IMR-90 (cell line): ENCODE measurements around the gene ACOXL. TPM values are rescaled to one million over a fixed set of nuclear protein-coding genes. Genes with fewer than 3 reads are reported as not detected.

Source experiments
- ATAC-seq: fragments of 200-7000 bp; cut with Tn5 transposase; 2 replicates; pipeline ENCODE4 v1.9.1; 2020; ENCODE audit warnings: low read depth, mild to moderate bottlenecking, moderate library complexity
- BruUV-seq: library from RNA; stranded (reverse); fragments of 400-500 nt; replicated peaks from 2 replicates; lab custom pipeline; 2021; lab: Mats Ljungman, UMichigan
- CTCF ChIA-PET: fragments of 300-600 bp; formaldehyde crosslinking; extraction: SDS; loops from one replicate; lab custom pipeline; 2021; ENCODE audit warnings: antibody characterized with exemption; lab: Yijun Ruan, JAX
- POLR2A ChIA-PET: fragments of 300-600 bp; sonication (Branson Sonifier 250); formaldehyde crosslinking; loops from one replicate; lab custom pipeline; 2022; ENCODE audit warnings: antibody characterized with exemption; ENCODE audit not compliant: unreplicated experiment; lab: Charles Lee
- DNase-seq: peaks from one replicate; pipeline ENCODE4 v3.0.0; 2013
- H2AFZ ChIP-seq: replicated peaks from 2 replicates; pipeline ENCODE3; 2013; ENCODE audit warnings: low read length, mild to moderate bottlenecking; ENCODE audit not compliant: poor library complexity
- H2AK5ac ChIP-seq: 2 replicates; pipeline ENCODE4 v1.6.1; 2013; ENCODE audit warnings: low read depth, low read length, inconsistent platforms
- H2AK9ac ChIP-seq: replicated peaks from 2 replicates; pipeline ENCODE3; 2013; ENCODE audit warnings: mild to moderate bottlenecking, low read depth, low read length, moderate library complexity; ENCODE audit not compliant: poor library complexity
- H2BK120ac ChIP-seq: 2 replicates; pipeline ENCODE4 v1.6.1; 2013; ENCODE audit warnings: low read depth, low read length, inconsistent platforms
- H2BK15ac ChIP-seq: 3 replicates; pipeline ENCODE4 v1.6.1; 2013; ENCODE audit warnings: low read depth, low read length, inconsistent platforms
- H2BK20ac ChIP-seq: 2 replicates; pipeline ENCODE4 v1.6.1; 2013; ENCODE audit warnings: low read depth, mild to moderate bottlenecking, inconsistent platforms, low read length, moderate library complexity
- H2BK5ac ChIP-seq: 2 replicates; pipeline ENCODE4 v1.6.1; 2013; ENCODE audit warnings: mild to moderate bottlenecking, low read depth, low read length, inconsistent platforms; ENCODE audit not compliant: poor library complexity, severe bottlenecking
- H3K14ac ChIP-seq: replicated peaks from 2 replicates; pipeline ENCODE4 v1.6.1; 2013; ENCODE audit warnings: low read depth, low read length, inconsistent platforms
- H3K18ac ChIP-seq: 2 replicates; pipeline ENCODE4 v1.6.1; 2013; ENCODE audit warnings: low read depth, low read length, control low read depth
- H3K23ac ChIP-seq: 2 replicates; pipeline ENCODE4 v1.6.1; 2013; ENCODE audit warnings: low read depth, low read length, inconsistent platforms
- H3K27ac ChIP-seq: 2 replicates; pipeline ENCODE4 v1.5.1; 2013; ENCODE audit warnings: mild to moderate bottlenecking, control low read depth, low read length; ENCODE audit not compliant: insufficient read depth
- H3K27me3 ChIP-seq: 2 replicates; pipeline ENCODE4 v1.6.1; 2013; ENCODE audit warnings: low read length; ENCODE audit not compliant: control insufficient read depth, insufficient read depth
- H3K36me3 ChIP-seq: 2 replicates; pipeline ENCODE4 v1.6.1; 2013; ENCODE audit warnings: low read length, mixed read lengths; ENCODE audit not compliant: control insufficient read depth, insufficient read depth
- H3K4ac ChIP-seq: 2 replicates; pipeline ENCODE4 v1.6.1; 2013; ENCODE audit warnings: low read depth, low read length, inconsistent platforms
- H3K4me1 ChIP-seq: 2 replicates; pipeline ENCODE4 v1.6.1; 2013; ENCODE audit warnings: low read length, mixed read lengths; ENCODE audit not compliant: control insufficient read depth, insufficient read depth
- H3K4me2 ChIP-seq: 2 replicates; pipeline ENCODE4 v1.6.1; 2013; ENCODE audit warnings: low read depth, mild to moderate bottlenecking, control low read depth, low read length, moderate library complexity
- H3K4me3 ChIP-seq: 2 replicates; pipeline ENCODE4 v1.5.1; 2013; ENCODE audit warnings: low read depth, mild to moderate bottlenecking, control low read depth, low read length, moderate library complexity; ENCODE audit not compliant: insufficient read depth
- H3K56ac ChIP-seq: 2 replicates; pipeline ENCODE4 v1.6.1; 2013; ENCODE audit warnings: low read length, inconsistent platforms; ENCODE audit not compliant: insufficient read depth; ENCODE audit errors: extremely low read depth
- H3K79me1 ChIP-seq, 2 experiments: 2 replicates each; pipeline ENCODE4 v1.6.1; 2013; ENCODE audit warnings: low read length in 2 of 2, inconsistent platforms in 1 of 2, low read depth in 1 of 2
- H3K9ac ChIP-seq: 2 replicates; pipeline ENCODE4 v1.6.1; 2013; ENCODE audit warnings: low read depth, low read length, control low read depth
- H3K9me1 ChIP-seq: 2 replicates; pipeline ENCODE4 v1.6.1; 2013; ENCODE audit warnings: low read length, inconsistent platforms; ENCODE audit not compliant: insufficient read depth
- H3K9me3 ChIP-seq: 2 replicates; pipeline ENCODE4 v1.6.1; 2013; ENCODE audit warnings: low read length; ENCODE audit not compliant: control insufficient read depth, insufficient read depth
- H4K20me1 ChIP-seq: 2 replicates; pipeline ENCODE4 v1.6.1; 2013; ENCODE audit warnings: low read length, inconsistent platforms; ENCODE audit not compliant: insufficient read depth
- H4K5ac ChIP-seq: 2 replicates; pipeline ENCODE4 v1.6.1; 2013; ENCODE audit warnings: mild to moderate bottlenecking, low read depth, low read length, control low read depth
- H4K8ac ChIP-seq, 2 experiments: 2 replicates each; pipeline ENCODE4 v1.6.1; 2013; ENCODE audit warnings: low read depth in 2 of 2, low read length in 2 of 2, control low read depth in 1 of 2, inconsistent platforms in 1 of 2
- H4K91ac ChIP-seq: 2 replicates; pipeline ENCODE4 v1.6.1; 2013; ENCODE audit warnings: low read depth, low read length, inconsistent platforms; ENCODE audit not compliant: insufficient read depth
- BHLHE40 ChIP-seq: fragments of 150-350 bp; IDR thresholded peaks from 2 replicates; pipeline ENCODE4 v1.6.1; 2016; ENCODE audit warnings: mild to moderate bottlenecking, low read depth, low read length
- ELK1 ChIP-seq: fragments of 150-350 bp; IDR thresholded peaks from 2 replicates; pipeline ENCODE4 v1.6.1; 2016; ENCODE audit warnings: low read depth, mild to moderate bottlenecking, low read length, moderate library complexity, borderline replicate concordance
- MAZ ChIP-seq: IDR thresholded peaks from 2 replicates; pipeline ENCODE4 v1.6.1; 2012; ENCODE audit warnings: low read depth, mild to moderate bottlenecking, low read length, improper control_type of control experiment, moderate library complexity, borderline replicate concordance
- NFE2L2 ChIP-seq: fragments of 150-350 bp; IDR thresholded peaks from 2 replicates; pipeline ENCODE4 v1.6.1; 2016; ENCODE audit warnings: low read depth, mild to moderate bottlenecking, low read length
- RCOR1 ChIP-seq: IDR thresholded peaks from 2 replicates; pipeline ENCODE4 v1.6.1; 2012; ENCODE audit warnings: mild to moderate bottlenecking, low read length, improper control_type of control experiment; ENCODE audit not compliant: insufficient replicate concordance
- RFX5 ChIP-seq: IDR thresholded peaks from 2 replicates; pipeline ENCODE4 v1.8.0; 2012; ENCODE audit warnings: low read depth, mild to moderate bottlenecking, low read length, moderate library complexity
- SMC3 ChIP-seq: fragments of 150-350 bp; IDR thresholded peaks from 2 replicates; pipeline ENCODE4 v1.6.1; 2016; ENCODE audit warnings: low read depth, mild to moderate bottlenecking, antibody characterized with exemption, low read length, moderate library complexity
- WGBS, 2 experiments: methylation state at CpG; one replicate each; pipeline versions ENCODE4 v1.1.5 to v1.1.7; 2013; ENCODE audit warnings: missing lambda C conversion rate in 2 of 2; ENCODE audit not compliant: insufficient read length in 1 of 2; ENCODE audit errors: extremely low coverage in 2 of 2; 5-methylcytosine and 5-hydroxymethylcytosine counted together
- dilution Hi-C: fragments of 300-500 bp; cut with HindIII; formaldehyde crosslinking; loops from one replicate; pipeline ENCODE4 v1.14.3; 2018; ENCODE audit warnings: low sequenced_read_pairs; ENCODE audit not compliant: unreplicated experiment
- in situ Hi-C: fragments of 300-500 bp; cut with MboI; formaldehyde crosslinking; loops from 3 replicates; pipeline ENCODE4 v1.14.3; 2019; ENCODE audit warnings: low sequenced_read_pairs, inconsistent platforms, mixed read lengths
- intact Hi-C: fragments of 100-400 bp; cut with micrococcal nuclease; formaldehyde crosslinking; loops from 2 replicates; pipeline ENCODE4 v1.10.0; 2022
- polyA plus RNA-seq, 3 experiments: library from polyadenylated mRNA; depleted of rRNA; stranded (reverse); fragments of >200 nt; gene quantifications; 2 replicates each; pipeline ENCODE4 v1.2.3, GENCODE V29; 2012; ENCODE audit warnings: low replicate concordance in 1 of 3
- total RNA-seq: library from RNA; depleted of rRNA; stranded (reverse); fragments of >200 nt; gene quantifications from 2 replicates; pipeline ENCODE4 v1.2.3, GENCODE V29; 2012

ACOXL gene
- total and polyA plus RNA-seq, 2 of the 4 experiments (the other 2 are of a cell fraction) = not detected

DNA sequence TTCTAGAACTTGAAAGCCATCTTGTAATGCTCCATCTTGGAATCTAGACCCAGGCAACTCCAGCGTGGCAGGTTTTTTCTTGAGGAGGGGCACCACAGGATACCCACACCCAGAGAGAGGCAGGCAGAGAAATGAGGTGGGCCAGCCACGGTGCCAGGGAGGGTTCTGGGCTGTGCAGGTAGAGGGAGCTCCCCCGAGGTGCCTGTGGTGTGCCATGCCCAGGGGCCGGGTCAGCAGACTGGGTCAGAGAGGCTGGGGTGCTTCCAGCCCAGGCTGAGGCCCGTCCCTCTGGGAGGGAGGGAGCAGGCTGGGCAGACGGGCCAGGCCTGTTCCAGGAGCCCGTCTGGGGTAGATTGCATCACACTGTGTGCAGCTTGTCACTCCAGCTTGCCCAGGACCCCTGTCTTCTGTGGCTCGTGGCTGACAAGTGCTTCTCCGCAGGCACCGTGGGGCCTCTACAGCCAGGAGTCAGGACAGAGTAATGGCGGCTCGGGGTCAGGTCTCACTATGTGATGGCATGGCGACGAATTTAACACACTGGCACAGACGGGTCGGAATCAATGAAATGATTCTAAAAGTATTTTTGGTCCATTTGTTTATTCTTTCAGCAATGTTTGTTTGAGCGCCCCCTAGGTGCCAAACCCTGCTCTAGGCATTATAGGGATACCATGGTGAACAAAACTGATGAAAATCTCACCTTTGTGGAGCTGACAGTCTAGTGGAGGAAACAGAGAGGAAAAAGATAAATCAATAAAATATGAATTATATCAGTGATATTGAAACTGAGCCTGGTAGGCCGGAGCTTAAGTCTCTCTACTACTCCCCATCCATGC lies 144.0 kb downstream of the ACOXL start:
- Histone ChIP-seq H3K4me3 (no peak overlapping the region), H3K23ac (no peak overlapping the region), H3K9ac (no peak overlapping the region), H3K56ac (no peak overlapping the region), H3K4me1 (no peaks in the 10 kb centered on the region), H2BK15ac (no peak overlapping the region), H3K9me3 (peaks cover 2% of the 10 kb centered on the region; the same call in 1 of the 2 replicates), H4K91ac (no peak overlapping the region), H3K79me1 (no peaks in the 10 kb centered on the region), H4K5ac (no peak overlapping the region), H2AK5ac (no peak overlapping the region), H4K8ac (no peak overlapping the region), H2AFZ (no peak overlapping the region), H4K20me1 (no peaks in the 10 kb centered on the region), H2BK5ac (no peak overlapping the region), H2BK120ac (no peak overlapping the region), H2AK9ac (no peak overlapping the region), H3K4ac (no peak overlapping the region), H3K18ac (no peak overlapping the region), H2BK20ac (no peak overlapping the region), H3K27ac (no peak overlapping the region), H3K4me2 (no peak overlapping the region), H3K36me3 (no peaks in the 10 kb centered on the region), H3K9me1 (no peaks in the 10 kb centered on the region), H3K14ac (no peak overlapping the region), H3K27me3 (peaks cover 15% of the 10 kb centered on the region)
- 65% methylated on average over 4 of the region's 18 CpGs; no CpG with 5 or more reads in 1 of the 2 experiments for WGBS, 2 experiments
- DNase-seq (no peak), ATAC-seq (no peak)
- BruUV-seq = no TSS peak
- TF ChIP-seq RFX5 (no peak), ELK1 (no peak), SMC3 (no peak), NFE2L2 (no peak), MAZ (no peak), BHLHE40 (no peak), RCOR1 (no peak)
- in situ Hi-C loops = no loop called here
- intact Hi-C loops = no loop called here
- ChIA-PET POLR2A (no interaction called here), CTCF (interaction anchor here (1.5 kb wide), 1 partner anchor 14 kb away, joined by 5 read pairs; no protein-coding TSS in a partner anchor)
- dilution Hi-C loops = no loop called here
